SU-DHL-6 (cell line): ENCODE data around the gene FCN2.

Source experiments
- H2AFZ ChIP-seq: fragments of 200-600 bp; sonication (generic); 2 replicates; pipeline ENCODE4 v1.6.1; 2014; ENCODE audit warnings: low read depth, mild to moderate bottlenecking, moderate library complexity, mixed read lengths, antibody characterized with exemption, low read length; ENCODE audit not compliant: severe bottlenecking
- H3F3A ChIP-seq: fragments of 200-600 bp; shearing (Covaris generic); 2 replicates; pipeline ENCODE4 v1.6.0; 2016; ENCODE audit warnings: antibody characterized with exemption, mild to moderate bottlenecking; ENCODE audit not compliant: insufficient read depth
- H3K27ac ChIP-seq: fragments of 200-600 bp; sonication (generic); 2 replicates; pipeline ENCODE4 v1.5.1; 2016; ENCODE audit warnings: low read depth, mild to moderate bottlenecking, low read length, moderate library complexity, mixed read lengths
- H3K27me3 ChIP-seq: fragments of 200-600 bp; sonication (generic), shearing (Covaris generic); 2 replicates; pipeline ENCODE4 v1.6.0; 2014; ENCODE audit warnings: mild to moderate bottlenecking, low read length
- H3K36me3 ChIP-seq: fragments of 200-600 bp; sonication (generic); 2 replicates; pipeline ENCODE4 v1.6.1; 2014; ENCODE audit warnings: mild to moderate bottlenecking, low read length, mixed read lengths
- H3K4me2 ChIP-seq: fragments of 300-600, 200-600 bp; shearing (Covaris generic), sonication (generic); 2 replicates; pipeline ENCODE4 v1.6.0; 2014; ENCODE audit warnings: low read length, low read depth, mild to moderate bottlenecking; ENCODE audit not compliant: poor library complexity, severe bottlenecking
- H3K4me3 ChIP-seq: fragments of 200-600 bp; sonication (generic); 2 replicates; pipeline ENCODE4 v1.5.1; 2014; ENCODE audit warnings: antibody characterized with exemption, low read length, mild to moderate bottlenecking, mixed read lengths; ENCODE audit not compliant: insufficient read depth, poor library complexity, severe bottlenecking
- H3K79me2 ChIP-seq: fragments of 200-600 bp; sonication (generic); 2 replicates; pipeline ENCODE4 v1.6.1; 2014; ENCODE audit warnings: mild to moderate bottlenecking, low read length, moderate library complexity; ENCODE audit not compliant: insufficient read depth
- H3K9ac ChIP-seq: fragments of 200-600 bp; sonication (generic); 2 replicates; pipeline ENCODE4 v1.7.0; 2014; ENCODE audit warnings: mild to moderate bottlenecking, low read length
- H3K9me2 ChIP-seq: fragments of 200-600 bp; sonication (generic); replicated peaks from 2 replicates; pipeline ENCODE4 v1.6.1; 2014; ENCODE audit warnings: low read length; ENCODE audit not compliant: insufficient read depth
- H3K9me3 ChIP-seq: fragments of 200-600 bp; sonication (generic); 2 replicates; pipeline ENCODE4 v1.6.1; 2014; ENCODE audit warnings: low read length, mixed read lengths; ENCODE audit not compliant: insufficient read depth
- H4K20me1 ChIP-seq: fragments of 200-600 bp; sonication (generic); 2 replicates; pipeline ENCODE4 v1.6.1; 2014; ENCODE audit warnings: low read depth, mild to moderate bottlenecking, antibody characterized with exemption, low read length, moderate library complexity, mixed read lengths
- CTCF ChIP-seq: fragments of 200-600 bp; sonication (generic); IDR thresholded peaks from one replicate; pipeline ENCODE4 v1.5.1; 2017; ENCODE audit warnings: antibody characterized with exemption, mild to moderate bottlenecking, low read length, moderate library complexity; ENCODE audit not compliant: insufficient read depth, poor library complexity, severe bottlenecking
- EZH2phosphoT487 ChIP-seq: fragments of 200-600 bp; sonication (generic), shearing (Covaris generic); conservative IDR thresholded peaks from 2 replicates; pipeline ENCODE4 v1.6.1; 2018; ENCODE audit warnings: mild to moderate bottlenecking, antibody characterized with exemption, low read length, moderate library complexity, mixed read lengths

FCN2 gene

GRCh38 chr9:134885679-134886412 lies 5.2 kb downstream of the FCN2 start:
- no peaks in the 10 kb centered on the region for H3K27me3 ChIP-seq
- H3K4me3 ChIP-seq = no peak overlapping the region
- H4K20me1 ChIP-seq = no peaks in the 10 kb centered on the region
- no peaks in the 10 kb centered on the region for H3K9me3 ChIP-seq
- no peaks in the 10 kb centered on the region for H3K36me3 ChIP-seq
- H3K4me2 ChIP-seq = no peak overlapping the region
- H3K79me2 ChIP-seq = no peaks in the 10 kb centered on the region
- no peak overlapping the region for H2AFZ ChIP-seq
- H3F3A ChIP-seq = peaks cover 12% of the 10 kb centered on the region
- TF ChIP-seq EZH2phosphoT487 (no peak), CTCF (no peak)
- no peaks in the 10 kb centered on the region for H3K9me2 ChIP-seq
- no peak overlapping the region for H3K27ac ChIP-seq
- no peak overlapping the region for H3K9ac ChIP-seq

- Histone ChIP-seq H3K4me2 (no peak overlapping the region), H2AFZ (no peak overlapping the region), H4K20me1 (no peaks in the 10 kb centered on the region), H3K79me2 (no peaks in the 10 kb centered on the region), H3K9ac (no peak overlapping the region), H3K4me3 (no peak overlapping the region), H3K27me3 (no peaks in the 10 kb centered on the region), H3K27ac (no peak overlapping the region), H3K36me3 (no peaks in the 10 kb centered on the region), H3K9me2 (no peaks in the 10 kb centered on the region), H3F3A (peaks cover 12% of the 10 kb centered on the region), H3K9me3 (no peaks in the 10 kb centered on the region)
- TF ChIP-seq CTCF (no peak), EZH2phosphoT487 (no peak)
These were observed 5.9 kb downstream of the FCN2 start for GRCh38 chr9:134886413-134886913.

- no peak overlapping the region for H3K9ac ChIP-seq
- H3K9me2 ChIP-seq = no peaks in the 10 kb centered on the region
- H3K79me2 ChIP-seq = no peaks in the 10 kb centered on the region
- no peaks in the 10 kb centered on the region for H3K27me3 ChIP-seq
- no peak overlapping the region for H2AFZ ChIP-seq
- H3K4me3 ChIP-seq = no peak overlapping the region
- H4K20me1 ChIP-seq = no peaks in the 10 kb centered on the region
- H3K4me2 ChIP-seq = no peak overlapping the region
- no peaks in the 10 kb centered on the region for H3K9me3 ChIP-seq
- H3K27ac ChIP-seq = no peak overlapping the region
- peaks cover 12% of the 10 kb centered on the region for H3F3A ChIP-seq
- H3K36me3 ChIP-seq = no peaks in the 10 kb centered on the region
- TF ChIP-seq CTCF (no peak), EZH2phosphoT487 (no peak)
These were observed 6.6 kb downstream of the FCN2 start for GRCh38 chr9:134887219-134887618.
